ENCODE measurements around the gene UNC45A.

- TF ChIP-seq EZH2 (IDR thresholded peaks at IDR 0.05; ENCODE audit: insufficient read depth, poor library complexity, severe bottlenecking) (no peak), EZH2phosphoT487 (IDR thresholded peaks at IDR 0.05; ENCODE audit: insufficient read depth, low read depth) (no peak)
These were observed 683 bp upstream of the UNC45A start for GRCh38 chr15:90934256-90934948.
